HG02943 (cell line): ENCODE results near the gene PHLDB3.
A peak's percentile ranks its signal among the peaks of the same experiment; 100 is the strongest.
"Not testable (repeated sequence)": the region's sequence is repeated elsewhere in the genome, so short reads cannot be mapped to it uniquely, and the experiment has no call there.

Experiments used
- ATAC-seq: cut with Tn5 transposase; IDR thresholded peaks from one replicate; pipeline ENCODE4 v1.9.1; 2021; ENCODE audit warnings: mild to moderate bottlenecking, low read depth, moderate library complexity; ENCODE audit not compliant: unreplicated experiment

PHLDB3 gene

DNA sequence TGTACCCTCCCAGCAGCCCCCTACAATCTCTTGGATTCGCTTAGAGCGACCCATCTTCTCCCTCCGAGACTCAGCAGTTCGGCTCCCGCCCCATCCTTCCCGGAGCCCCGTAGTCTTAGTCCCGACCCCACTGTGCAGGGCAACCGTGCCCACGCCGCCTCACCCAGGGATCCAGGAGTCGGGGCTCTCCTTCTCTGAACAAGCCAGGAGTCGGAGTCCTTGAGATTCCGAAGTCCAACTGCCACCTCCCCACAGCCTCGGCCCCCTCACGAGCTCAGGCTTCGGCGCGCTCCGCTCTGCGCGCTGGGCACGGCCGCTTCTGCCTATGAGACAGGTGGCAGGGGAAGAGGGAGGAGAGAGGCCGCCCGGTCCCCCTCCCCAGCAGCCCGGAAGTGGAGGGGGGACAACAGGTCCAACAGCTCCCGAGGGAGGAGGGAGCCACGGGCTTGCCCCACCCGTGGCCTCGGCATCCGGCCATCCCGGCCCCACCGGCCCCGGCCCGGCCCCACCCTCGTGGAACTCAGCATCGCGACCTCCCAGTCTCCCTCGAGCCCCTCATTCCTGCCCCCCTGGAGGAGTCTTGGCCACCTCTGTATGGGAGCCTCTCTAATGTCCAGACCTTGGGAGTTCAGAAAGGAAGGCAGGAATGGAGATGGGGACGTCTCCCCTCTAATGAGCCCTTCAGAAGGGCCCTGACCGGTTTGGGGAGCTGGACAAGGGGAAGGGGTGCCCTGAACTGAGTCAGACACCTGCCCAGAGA is at the start of gene PHLDB3:
Gene PHLDB3 (minus strand): TSS at position 321 of the 760 bp plus-strand sequence. CDS start 628 bp downstream, outside the sequence.
- ATAC-seq: peak; percentile 13

DNA sequence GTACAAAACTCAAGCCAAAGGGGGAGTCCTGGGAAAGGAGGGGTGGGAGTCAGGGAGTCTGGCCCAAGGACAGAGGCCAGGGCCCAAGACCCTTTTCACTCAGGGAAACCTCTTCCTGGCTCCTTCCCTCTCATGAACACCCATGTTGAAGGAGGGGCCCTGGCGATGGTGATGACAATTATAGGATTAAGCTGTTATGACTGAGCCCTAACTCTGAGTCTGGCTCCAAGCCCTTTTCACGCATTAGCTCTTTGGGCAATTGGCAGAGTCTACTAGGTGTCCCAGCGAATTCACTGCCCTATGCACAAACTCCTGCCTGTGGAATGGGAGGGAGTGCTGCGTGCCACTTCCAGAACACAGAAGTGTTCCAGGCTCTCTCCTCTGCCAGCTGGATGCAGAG is 49.1 kb upstream of the PHLDB3 start:
- ATAC-seq: no peak

GRCh38 chr19:43552616-43553015 is 48.1 kb upstream of the PHLDB3 start:
- no peak for ATAC-seq

- ATAC-seq: no peak
Observed at GRCh38 chr19:43552198-43552450, 47.6 kb upstream of the PHLDB3 start.

GRCh38 chr19:43551399-43552197 is 47.1 kb upstream of the PHLDB3 start:
- no peak for ATAC-seq

DNA sequence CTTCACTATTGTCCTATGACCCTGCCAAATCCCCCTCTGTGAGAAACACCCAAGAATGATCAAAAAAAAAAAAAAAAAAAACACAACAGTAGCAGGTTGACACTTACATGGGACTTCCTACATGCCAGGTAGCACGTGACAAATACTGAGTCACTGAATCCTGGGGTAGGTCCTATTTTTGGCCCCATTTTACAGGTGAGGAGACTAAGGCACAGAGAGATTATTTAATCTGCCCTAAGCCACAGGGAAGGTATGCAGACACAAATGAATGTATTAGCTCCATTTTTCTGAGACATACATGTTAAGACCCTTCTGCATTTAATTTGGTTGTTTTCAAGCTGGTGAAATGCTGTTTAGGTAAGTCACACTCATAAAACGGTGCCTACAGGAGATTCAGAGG is 44.2 kb upstream of the PHLDB3 start:
- no peak for ATAC-seq

- ATAC-seq: not testable (repeated sequence)
Observed at GRCh38 chr19:43547926-43548325, 43.4 kb upstream of the PHLDB3 start.

DNA sequence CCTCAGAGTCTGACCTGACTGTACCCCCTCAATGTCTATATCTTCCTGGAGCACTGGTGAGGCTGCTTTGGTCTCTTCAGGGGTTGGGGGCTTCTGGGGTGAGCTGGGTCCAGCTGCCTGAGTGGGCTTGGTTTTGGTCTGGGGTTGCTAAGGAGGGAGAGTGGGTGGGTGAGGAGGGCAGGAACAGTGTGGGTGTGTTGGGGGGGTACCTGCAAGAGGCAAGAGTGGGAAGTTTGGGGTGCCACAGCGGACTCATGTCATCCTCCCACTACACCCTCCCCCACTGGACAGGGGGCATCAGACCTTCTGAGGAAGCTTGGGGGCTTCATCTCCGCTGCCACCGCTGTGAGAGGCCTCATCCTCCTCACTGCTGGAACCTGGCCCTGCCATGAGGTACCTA is 42.0 kb upstream of the PHLDB3 start:
- ATAC-seq: no peak

- no peak for ATAC-seq
Observed at GRCh38 chr19:43545981-43546380, 41.4 kb upstream of the PHLDB3 start.

DNA sequence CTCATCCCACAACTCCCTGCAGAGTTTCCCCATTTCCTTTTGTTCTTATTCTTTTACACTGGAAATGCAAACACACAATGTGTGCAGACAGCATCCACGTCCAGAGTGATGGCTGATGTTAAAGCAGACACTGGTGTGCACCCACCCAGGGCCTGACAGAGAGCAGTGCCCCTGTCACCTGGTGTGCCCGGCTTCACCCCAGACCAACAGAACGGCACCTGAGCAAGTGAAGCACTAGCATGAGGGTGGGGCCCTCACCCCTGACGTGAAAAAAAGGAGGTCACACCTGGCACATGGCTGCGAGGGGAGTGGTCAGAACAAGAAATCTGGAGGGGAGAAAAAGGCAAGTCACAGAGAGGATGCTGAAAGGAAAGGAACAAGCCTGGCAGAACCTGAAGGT is 40.7 kb upstream of the PHLDB3 start:
- no peak for ATAC-seq

GRCh38 chr19:43544077-43544476 is 39.5 kb upstream of the PHLDB3 start:
- no peak for ATAC-seq

GRCh38 chr19:43541920-43542650 is 37.5 kb upstream of the PHLDB3 start:
- ATAC-seq: no peak

DNA sequence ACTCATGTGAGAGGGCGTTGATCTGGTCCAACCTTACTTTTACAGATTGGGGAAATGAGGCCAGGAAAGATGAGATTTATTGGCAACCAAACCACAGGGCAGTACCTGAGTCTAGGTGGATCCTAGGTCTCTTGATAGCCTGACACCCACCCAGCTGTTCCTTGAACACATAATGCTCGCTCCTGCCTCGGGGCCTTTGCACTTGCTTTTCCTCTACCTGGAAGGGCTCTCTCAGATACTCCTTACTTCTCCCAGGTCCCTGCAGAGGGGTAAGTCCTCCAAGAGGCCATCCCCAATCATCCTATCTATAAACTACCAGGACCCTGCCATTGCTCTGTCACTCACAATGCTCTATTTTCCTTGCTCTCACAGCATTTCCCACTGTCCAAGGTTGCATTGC is 35.8 kb upstream of the PHLDB3 start:
- no peak for ATAC-seq

GRCh38 chr19:43538922-43539321 is 34.4 kb upstream of the PHLDB3 start:
- no peak for ATAC-seq

DNA sequence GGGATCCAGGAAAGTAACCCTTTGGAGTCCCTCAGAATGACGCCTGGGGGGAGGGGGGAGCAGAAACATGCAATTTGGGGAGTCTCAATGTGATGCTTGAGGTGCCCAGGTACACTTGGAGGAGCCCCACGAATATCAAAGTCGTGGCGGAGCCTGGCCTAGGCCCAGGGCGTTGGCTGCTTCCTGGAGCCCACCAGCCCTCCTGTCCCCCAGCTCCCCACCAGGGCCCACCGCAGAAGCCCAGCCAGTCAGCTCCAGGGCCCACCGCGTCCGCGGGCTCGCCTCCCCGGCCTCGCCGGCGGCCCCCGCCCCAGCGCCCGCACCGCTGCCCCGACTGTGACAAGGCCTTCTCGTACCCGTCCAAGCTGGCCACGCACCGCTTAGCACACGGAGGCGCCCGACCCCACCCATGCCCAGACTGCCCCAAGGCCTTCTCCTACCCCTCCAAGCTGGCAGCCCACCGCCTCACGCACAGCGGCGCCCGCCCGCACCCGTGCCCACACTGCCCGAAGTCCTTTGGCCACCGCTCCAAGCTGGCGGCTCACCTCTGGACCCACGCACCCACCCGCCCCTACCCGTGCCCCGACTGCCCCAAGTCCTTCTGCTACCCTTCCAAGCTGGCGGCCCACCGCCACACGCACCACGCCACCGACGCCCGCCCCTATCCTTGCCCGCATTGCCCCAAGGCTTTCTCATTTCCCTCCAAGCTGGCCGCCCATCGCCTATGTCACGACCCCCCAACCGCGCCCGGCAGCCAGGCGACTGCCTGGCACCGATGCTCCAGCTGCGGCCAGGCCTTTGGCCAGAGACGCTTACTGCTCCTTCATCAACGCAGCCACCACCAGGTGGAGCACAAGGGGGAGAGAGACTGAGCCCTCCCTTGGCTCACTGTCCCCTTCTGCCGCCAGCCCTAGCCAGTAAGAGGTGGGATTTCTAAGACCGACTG is 30.5 kb upstream of the PHLDB3 start:
- no peak for ATAC-seq

GRCh38 chr19:43534305-43534815 is 29.8 kb upstream of the PHLDB3 start:
- ATAC-seq: peak; percentile 1

DNA sequence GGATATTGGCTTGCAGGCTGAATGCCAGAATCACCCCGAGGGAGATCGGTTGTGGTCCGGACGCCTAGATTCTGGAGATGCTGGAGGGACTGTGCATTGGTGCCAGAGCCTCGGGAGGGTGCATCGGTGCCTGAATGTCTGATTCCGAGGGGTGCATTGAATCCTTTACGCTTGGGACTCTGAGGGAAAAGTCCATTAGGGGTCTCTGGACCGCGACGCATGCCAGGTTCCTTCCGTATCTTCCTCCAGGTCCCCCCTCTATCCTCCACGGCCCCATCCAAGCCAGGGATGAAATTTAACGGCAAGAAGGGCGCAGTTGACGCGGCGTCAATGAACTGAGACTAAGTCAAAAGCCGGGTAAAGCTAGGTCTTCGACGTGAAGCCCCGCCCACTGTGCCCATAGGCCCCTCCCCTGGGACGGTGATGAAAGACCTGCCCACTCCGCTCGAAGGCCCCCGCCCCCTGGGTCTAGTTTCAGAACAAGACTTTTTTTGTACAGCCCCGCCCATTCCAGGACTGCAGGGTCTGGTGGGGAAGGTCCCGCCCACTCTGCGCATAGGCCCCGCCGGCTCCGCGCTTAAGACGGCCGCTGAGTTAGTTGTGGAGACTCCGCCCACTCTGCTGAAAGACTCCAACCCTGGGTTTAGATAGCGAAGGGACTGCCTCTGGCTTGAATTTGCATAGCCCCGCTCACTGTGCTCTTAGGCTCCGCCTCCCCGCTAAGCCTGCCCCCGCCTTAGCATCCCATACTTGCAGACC is 29.2 kb upstream of the PHLDB3 start:
- peak; percentile 60 for ATAC-seq

DNA sequence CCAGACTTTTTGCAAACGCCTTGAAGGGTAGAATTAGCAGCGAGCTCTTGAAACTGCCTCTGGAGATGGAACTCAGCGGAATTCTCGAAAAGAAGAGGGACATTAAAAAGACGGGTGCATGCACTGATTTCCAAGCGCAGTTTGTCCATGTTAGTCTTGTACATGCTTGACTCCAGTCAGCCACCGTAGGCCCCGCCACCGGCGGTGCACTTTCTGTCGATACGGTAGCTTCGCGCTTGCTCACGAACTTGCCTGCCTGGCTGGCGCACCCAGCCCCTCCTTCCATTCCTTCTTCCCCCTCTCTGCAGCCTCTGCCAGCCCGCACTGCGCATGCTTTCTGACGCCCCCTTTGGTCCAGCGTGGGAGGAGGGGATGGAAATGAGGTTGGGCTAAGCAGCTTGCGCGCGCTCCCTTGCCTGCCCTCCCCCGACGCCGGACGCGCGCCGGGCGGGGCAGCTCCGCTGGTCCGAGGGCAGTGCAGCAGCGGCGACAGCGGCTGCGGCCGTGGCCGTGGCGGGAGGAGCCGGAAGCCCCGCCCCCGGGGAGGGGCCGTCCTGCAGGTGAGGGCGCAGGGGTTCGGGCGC is 28.5 kb upstream of the PHLDB3 start, which contains the start of gene ZNF575:
Gene ZNF575 (plus strand): TSS at position 227 of the 584 bp plus-strand sequence. CDS start 1,235 bp downstream, outside the sequence.
- ATAC-seq: peak; percentile 52

DNA sequence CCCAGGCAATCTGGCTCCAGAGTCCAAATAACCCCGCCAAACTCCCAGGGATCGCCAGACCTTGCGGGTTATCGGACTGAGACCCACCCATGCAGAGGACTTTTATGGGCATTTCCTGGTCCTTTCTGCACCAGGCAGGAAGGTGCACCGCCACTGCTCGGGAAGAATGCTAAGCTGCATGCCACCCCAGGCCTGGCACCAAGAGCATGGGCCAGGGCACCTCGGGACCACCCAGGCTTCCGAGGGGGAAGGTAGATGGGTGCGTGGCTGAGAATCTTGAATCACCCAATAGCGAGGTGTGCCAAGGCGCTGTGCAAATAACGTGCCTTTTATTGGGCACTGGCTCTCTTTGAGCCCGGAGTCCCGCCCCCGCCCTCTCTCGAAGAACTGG is 28.0 kb upstream of the PHLDB3 start:
- peak; percentile 10 for ATAC-seq
